H1 (cell line): ENCODE results near the gene GNAI2. TPM values are rescaled to one million over a fixed set of nuclear protein-coding genes. Genes with fewer than 3 reads are reported as not detected.

Experiments
- CTCF ChIA-PET: fragments of 300-600 bp; sonication (Branson Sonifier 250); formaldehyde crosslinking; loops from one replicate; lab custom pipeline; 2021; ENCODE audit not compliant: partially characterized antibody; lab: Charles Lee
- POLR2A ChIA-PET: fragments of 300-600 bp; sonication (Branson Sonifier 250); formaldehyde crosslinking; loops from one replicate; lab custom pipeline; 2021; ENCODE audit warnings: inconsistent platforms; ENCODE audit not compliant: partially characterized antibody; lab: Charles Lee
- DNase-seq, 2 experiments: peaks; one replicate each; pipeline versions ENCODE4 v3.0.0 to v3.0.0-alpha.2; 2010 to 2022; ENCODE audit warnings: low spot score in 2 of 2, low read depth in 1 of 2, mixed read lengths in 1 of 2
- FAIRE-seq: peaks from 2 replicates; lab custom pipeline; 2011; peaks lifted over from hg19 to GRCh38; lab: Jason Lieb, UNC
- H2AFZ ChIP-seq: 2 replicates; pipeline ENCODE4 v1.8.1; 2012; ENCODE audit warnings: low read length, inconsistent platforms
- H2AK5ac ChIP-seq: 2 replicates; pipeline ENCODE4 v1.6.1; 2013; ENCODE audit warnings: low read depth, low read length
- H2BK120ac ChIP-seq: replicated peaks from 2 replicates; pipeline ENCODE3; 2013; ENCODE audit warnings: low read depth, low read length, inconsistent platforms
- H2BK12ac ChIP-seq: 2 replicates; pipeline ENCODE4 v1.6.1; 2013; ENCODE audit warnings: low read depth, low read length
- H2BK15ac ChIP-seq: 2 replicates; pipeline ENCODE4 v1.6.1; 2013; ENCODE audit warnings: low read length
- H2BK20ac ChIP-seq: 2 replicates; pipeline ENCODE4 v1.6.1; 2013; ENCODE audit warnings: low read length
- H2BK5ac ChIP-seq: 2 replicates; pipeline ENCODE4 v1.6.1; 2013; ENCODE audit warnings: low read depth, low read length
- H3K14ac ChIP-seq: 2 replicates; pipeline ENCODE4 v1.6.1; 2013; ENCODE audit warnings: inconsistent platforms; ENCODE audit not compliant: insufficient read length
- H3K18ac ChIP-seq: 2 replicates; pipeline ENCODE4 v1.6.1; 2013; ENCODE audit warnings: low read length; ENCODE audit errors: extremely low read depth
- H3K23ac ChIP-seq: 2 replicates; pipeline ENCODE4 v1.6.1; 2013; ENCODE audit warnings: inconsistent platforms; ENCODE audit not compliant: insufficient read length
- H3K23me2 ChIP-seq: 2 replicates; pipeline ENCODE4 v1.6.1; 2013; ENCODE audit warnings: low read depth, low read length
- H3K27ac ChIP-seq: 2 replicates; pipeline ENCODE4 v1.6.1; 2011; ENCODE audit warnings: low read depth, low read length, inconsistent platforms
- H3K27me3 ChIP-seq, 4 experiments: replicated peaks in 1 of 4; 1 replicate in 1 of 4; 2 replicates in 3 of 4; pipeline versions ENCODE4 v1.6.1 to v1.8.1; 2011 to 2013; ENCODE audit warnings: low read length in 3 of 4, mild to moderate bottlenecking in 3 of 4, inconsistent platforms in 2 of 4, mixed read lengths in 2 of 4, moderate library complexity in 1 of 4; ENCODE audit not compliant: control insufficient read depth in 3 of 4, insufficient read depth in 3 of 4; ENCODE audit errors: extremely low read depth in 1 of 4
- H3K36me3 ChIP-seq, 4 experiments: 2 replicates each; pipeline versions ENCODE4 v1.6.1 to v1.8.1; 2011 to 2013; ENCODE audit warnings: mild to moderate bottlenecking in 4 of 4, low read length in 3 of 4, moderate library complexity in 2 of 4, control low read depth in 1 of 4, inconsistent platforms in 1 of 4; ENCODE audit not compliant: insufficient read depth in 4 of 4, control insufficient read depth in 2 of 4
- H3K4ac ChIP-seq: replicated peaks from 2 replicates; pipeline ENCODE3; 2013; ENCODE audit warnings: low read length, low read depth, mixed read lengths, inconsistent platforms; ENCODE audit not compliant: insufficient read length
- H3K4me1 ChIP-seq, 4 experiments: replicated peaks in 1 of 4; 1 replicate in 1 of 4; 2 replicates in 3 of 4; pipeline versions ENCODE4 v1.6.1 to v1.8.1; 2011 to 2013; ENCODE audit warnings: low read length in 3 of 4, inconsistent platforms in 2 of 4, mixed read lengths in 1 of 4; ENCODE audit not compliant: insufficient read depth in 4 of 4, control insufficient read depth in 3 of 4
- H3K4me2 ChIP-seq, 2 experiments: 2 replicates each; pipeline versions ENCODE4 v1.6.1 to v1.8.1; 2011 to 2013; ENCODE audit warnings: low read depth in 2 of 2, low read length in 2 of 2, control low read depth in 1 of 2, inconsistent platforms in 1 of 2, mild to moderate bottlenecking in 1 of 2; ENCODE audit not compliant: insufficient read depth in 1 of 2
- H3K4me3 ChIP-seq, 4 experiments: fragments of 200-600, 300-600 bp in 1 of 4; sonication (generic), shearing (Covaris generic), sonication (Bioruptor Twin) in 1 of 4; 2 replicates each; pipeline versions ENCODE4 v1.5.1 to v1.8.1; 2011 to 2016; ENCODE audit warnings: low read length in 4 of 4, low read depth in 3 of 4, control low read depth in 2 of 4, inconsistent platforms in 2 of 4, mild to moderate bottlenecking in 2 of 4, mixed read lengths in 1 of 4, moderate library complexity in 1 of 4; ENCODE audit not compliant: insufficient read depth in 2 of 4; ENCODE audit errors: extremely low read depth in 1 of 4
- H3K56ac ChIP-seq: replicated peaks from 2 replicates; pipeline ENCODE3; 2013; ENCODE audit warnings: low read depth, mild to moderate bottlenecking, mixed read lengths, low read length, inconsistent platforms; ENCODE audit not compliant: insufficient read length
- H3K79me1 ChIP-seq: 2 replicates; pipeline ENCODE4 v1.6.1; 2013; ENCODE audit warnings: low read depth, low read length, control low read depth
- H3K79me2 ChIP-seq, 2 experiments: 2 replicates each; pipeline versions ENCODE4 v1.6.1 to v1.8.1; 2012 to 2013; ENCODE audit warnings: low read length in 2 of 2, mild to moderate bottlenecking in 2 of 2, inconsistent platforms in 1 of 2; ENCODE audit not compliant: insufficient read depth in 2 of 2, control insufficient read depth in 1 of 2
- H3K9ac ChIP-seq, 4 experiments: replicated peaks in 1 of 4; 1 replicate in 1 of 4; 2 replicates in 3 of 4; pipeline versions ENCODE4 v1.6.1 to v1.8.1; 2011 to 2013; ENCODE audit warnings: low read depth in 3 of 4, low read length in 3 of 4, control low read depth in 2 of 4, mild to moderate bottlenecking in 2 of 4, moderate library complexity in 2 of 4, inconsistent platforms in 1 of 4; ENCODE audit errors: extremely low read depth in 1 of 4
- H3K9me3 ChIP-seq, 2 experiments: 2 replicates each; pipeline versions ENCODE4 v1.6.1 to v1.8.1; 2012 to 2013; ENCODE audit warnings: mild to moderate bottlenecking in 2 of 2, moderate library complexity in 2 of 2, control low read depth in 1 of 2, inconsistent platforms in 1 of 2, low read depth in 1 of 2, low read length in 1 of 2, mixed read lengths in 1 of 2; ENCODE audit not compliant: insufficient read depth in 2 of 2
- H4K20me1 ChIP-seq, 2 experiments: replicated peaks in 1 of 2; 2 replicates each; pipeline versions ENCODE3 to v1.8.1; 2011 to 2013; ENCODE audit warnings: inconsistent platforms in 2 of 2, low read length in 2 of 2, mild to moderate bottlenecking in 1 of 2; ENCODE audit not compliant: insufficient read depth in 2 of 2, control insufficient read depth in 1 of 2
- H4K5ac ChIP-seq: 2 replicates; pipeline ENCODE4 v1.6.1; 2013; ENCODE audit warnings: low read length, low read depth, mixed read lengths, inconsistent platforms; ENCODE audit not compliant: insufficient read length
- H4K8ac ChIP-seq: 2 replicates; pipeline ENCODE4 v1.8.0; 2013; ENCODE audit warnings: mild to moderate bottlenecking, moderate library complexity, low read length, inconsistent platforms; ENCODE audit not compliant: insufficient read depth; ENCODE audit errors: extremely low read depth
- H4K91ac ChIP-seq: replicated peaks from 2 replicates; pipeline ENCODE3; 2013; ENCODE audit warnings: low read length, mixed read lengths, inconsistent platforms; ENCODE audit not compliant: insufficient read length
- ATF3 ChIP-seq: IDR thresholded peaks from 2 replicates; pipeline ENCODE4 v1.6.1; 2011; ENCODE audit warnings: low read depth, mild to moderate bottlenecking, low read length; ENCODE audit not compliant: insufficient read depth
- BCL11A ChIP-seq, 2 experiments: IDR thresholded peaks; one replicate each; pipeline ENCODE4 v1.6.1; 2011; ENCODE audit warnings: low read depth in 2 of 2, low read length in 2 of 2, mild to moderate bottlenecking in 2 of 2
- E2F6 ChIP-seq: IDR thresholded peaks from 2 replicates; pipeline ENCODE4 v1.6.1; 2012; ENCODE audit warnings: inconsistent platforms
- EZH2 ChIP-seq: fragments of 200-600 bp; sonication (generic); IDR thresholded peaks from 2 replicates; pipeline ENCODE4 v1.7.1; 2012; ENCODE audit warnings: low read depth, mild to moderate bottlenecking, moderate library complexity, low read length, inconsistent platforms; ENCODE audit not compliant: severe bottlenecking
- NRF1 ChIP-seq: IDR thresholded peaks from 2 replicates; pipeline ENCODE4 v1.6.1; 2011; ENCODE audit warnings: mild to moderate bottlenecking, low read depth, low read length, improper control_type of control experiment
- SP1 ChIP-seq: IDR thresholded peaks from 2 replicates; pipeline ENCODE4 v1.6.1; 2011; ENCODE audit warnings: low read depth, low read length
- YY1 ChIP-seq: IDR thresholded peaks from 2 replicates; pipeline ENCODE4 v1.6.1; 2011; ENCODE audit warnings: low read depth, mild to moderate bottlenecking, low read length
- WGBS, 2 experiments: shearing (Covaris generic) in 1 of 2; methylation state at CpG; one replicate each; pipeline versions ENCODE4 v1.1.6 to v1.1.7; 2013 to 2015; ENCODE audit warnings: low lambda C conversion rate in 2 of 2, mixed read lengths in 2 of 2, inconsistent platforms in 1 of 2, low coverage in 1 of 2, missing lambda C conversion rate in 1 of 2; ENCODE audit not compliant: insufficient replicate concordance in 2 of 2, insufficient coverage in 1 of 2, insufficient read length in 1 of 2; ENCODE audit errors: extremely low coverage in 1 of 2, missing lambda C conversion rate in 1 of 2; 5-methylcytosine and 5-hydroxymethylcytosine counted together
- polyA plus RNA-seq, 7 experiments: library from polyadenylated mRNA; depleted of rRNA in 3 of 7; stranded (reverse) in 5 of 7; unstranded in 2 of 7; fragments of >200 nt in 5 of 7; fragments of 200-250 nt in 2 of 7; gene quantifications; 1 replicate in 5 of 7; 2 replicates in 1 of 7; 4 replicates in 1 of 7; pipeline versions ENCODE4 v1.2.1 to v1.2.3, GENCODE V29; 2011 to 2013; ENCODE audit warnings: missing spikeins in 2 of 7, mixed read lengths in 2 of 7
- total RNA-seq: library from RNA; stranded (reverse); fragmentation: NEBNext Ultra II Directional; extraction: Animal tissue kit (Norgen Biotek cat#: 25700); gene quantifications from 2 replicates; pipeline ENCODE4 v1.2.1, GENCODE V29; 2021

GNAI2 gene
- total and polyA plus RNA-seq, 2 of the 8 experiments (the other 6 are each of a cell fraction or from before 2014, with no cell fraction given) = 168 to 539 TPM

DNA sequence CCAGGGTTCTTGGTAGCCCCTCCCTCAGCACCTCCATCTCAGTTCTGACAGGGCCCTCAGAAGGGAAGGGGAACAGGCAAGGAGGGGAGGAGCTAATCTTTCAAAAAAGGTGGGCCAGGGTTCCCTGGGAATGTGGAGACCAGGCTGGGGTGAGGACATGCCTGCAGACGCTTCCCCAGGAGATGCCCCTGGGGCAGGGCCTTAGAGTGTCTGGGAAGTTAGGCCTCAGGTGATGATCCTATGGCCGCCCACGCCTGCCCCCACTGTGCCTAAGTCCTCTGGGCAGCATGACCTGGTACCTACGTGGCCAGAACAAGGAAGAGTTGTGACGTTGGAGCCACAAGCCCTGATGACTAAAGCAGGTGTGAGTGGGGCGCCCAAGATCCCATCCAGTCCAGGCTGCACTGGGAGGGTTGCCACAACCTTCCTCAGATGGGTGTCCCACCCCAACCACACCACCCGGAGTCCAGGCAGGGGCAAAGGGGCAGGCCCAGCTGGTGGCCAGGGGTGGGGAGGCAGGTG, 29.0 kb downstream of the GNAI2 start:
- no peaks in the 10 kb centered on the region for H3K9me3 ChIP-seq
- H3K36me3 ChIP-seq = no peaks in the 10 kb centered on the region
- H3K27ac ChIP-seq = peak overlapping the region; percentile 71
- peak overlapping the region; percentile 91 for H2BK12ac ChIP-seq
- TF ChIP-seq BCL11A (IDR thresholded peaks at IDR 0.05; ENCODE audit: low read depth in 2 of 2, low read length in 2 of 2) = no peak
- no peak for TF ChIP-seq YY1
- TF ChIP-seq EZH2 = no peak
- TF ChIP-seq NRF1 = no peak
- TF ChIP-seq SP1 = peak; percentile 1; the same call in 1 of the 2 replicates
- TF ChIP-seq E2F6 = 0 out of 2 replicates have a peak, but pooled peaks have one; percentile 20
- TF ChIP-seq ATF3 = no peak
- peak overlapping the region; percentile 82; the same call in 1 of the 2 replicates for H4K8ac ChIP-seq
- POLR2A ChIA-PET = interaction anchor here (0.8 to 3.5 kb wide), 22 partner anchors 11 to 384 kb away, joined by 3 to 19 read pairs (median 5); partner anchors contain the start of genes GNAI2, HYAL2, HYAL3 and LSMEM2
- peak overlapping the region; percentile 95; the same call in 1 of the 2 replicates for H2BK20ac ChIP-seq
- no peak overlapping the region for H2BK120ac ChIP-seq
- H3K14ac ChIP-seq = no peak overlapping the region
- H3K27me3 ChIP-seq = no peaks in the 10 kb centered on the region; a peak in 2 of 7 replicates
- H2BK5ac ChIP-seq = peak overlapping the region; percentile 86
- no peak overlapping the region for H3K56ac ChIP-seq
- peak overlapping the region; percentile 29 for H2AK5ac ChIP-seq
- peaks cover 4% of the 10 kb centered on the region; the same call in 1 of the 2 replicates for H3K23me2 ChIP-seq
- H3K79me2 ChIP-seq = no peaks in the 10 kb centered on the region
- H4K20me1 ChIP-seq = peaks cover 0 to 1% of the 10 kb centered on the region in 2 experiments
- CTCF ChIA-PET = interaction anchor here (0.8 to 53.5 kb wide), 12 partner anchors 9 to 77 kb away, joined by 3 to 2149 read pairs (median 10); partner anchors contain the start of genes GNAI2, GNAT1, HYAL2 and LSMEM2
- H2AFZ ChIP-seq = no peak overlapping the region
- H3K9ac ChIP-seq = peak overlapping the region in 1 of 4 experiments; percentile 17; a peak in 1 of 7 replicates
- peak overlapping the region; percentile 95; the same call in 1 of the 2 replicates for H2BK15ac ChIP-seq
- H4K5ac ChIP-seq = peak overlapping the region; percentile 74
- peak overlapping the region; percentile 86 for H3K18ac ChIP-seq
- H4K91ac ChIP-seq = peak overlapping the region; percentile 38
- peak overlapping the region; percentile 46 to 58; a peak in 3 of 4 replicates for H3K4me2 ChIP-seq
- DNase-seq (no peak), FAIRE-seq (no peak)
- H3K4ac ChIP-seq = peak overlapping the region; percentile 16
- no peaks in the 10 kb centered on the region for H3K79me1 ChIP-seq
- H3K23ac ChIP-seq = no peak overlapping the region
- WGBS, 2 experiments = 63% methylated on average over 7 of the region's 7 CpGs; no CpG with 5 or more reads in 1 of the 2 experiments
- peak overlapping the region in 1 of 4 experiments; percentile 2; a peak in 1 of 8 replicates for H3K4me3 ChIP-seq
- H3K4me1 ChIP-seq = peaks cover 0 to 58% (median 45%) of the 10 kb centered on the region in 4 experiments; a peak in 6 of 7 replicates
